ENCODE results near the gene POLDIP3. TPM values are rescaled to one million over a fixed set of nuclear protein-coding genes. Genes with fewer than 3 reads are reported as not detected.

Gene POLDIP3
- total and polyA plus RNA-seq, 2 donors (not counting 3 experiments of a cell fraction or from before 2014, with no cell fraction given), result 29.3 to 60.4 TPM

DNA sequence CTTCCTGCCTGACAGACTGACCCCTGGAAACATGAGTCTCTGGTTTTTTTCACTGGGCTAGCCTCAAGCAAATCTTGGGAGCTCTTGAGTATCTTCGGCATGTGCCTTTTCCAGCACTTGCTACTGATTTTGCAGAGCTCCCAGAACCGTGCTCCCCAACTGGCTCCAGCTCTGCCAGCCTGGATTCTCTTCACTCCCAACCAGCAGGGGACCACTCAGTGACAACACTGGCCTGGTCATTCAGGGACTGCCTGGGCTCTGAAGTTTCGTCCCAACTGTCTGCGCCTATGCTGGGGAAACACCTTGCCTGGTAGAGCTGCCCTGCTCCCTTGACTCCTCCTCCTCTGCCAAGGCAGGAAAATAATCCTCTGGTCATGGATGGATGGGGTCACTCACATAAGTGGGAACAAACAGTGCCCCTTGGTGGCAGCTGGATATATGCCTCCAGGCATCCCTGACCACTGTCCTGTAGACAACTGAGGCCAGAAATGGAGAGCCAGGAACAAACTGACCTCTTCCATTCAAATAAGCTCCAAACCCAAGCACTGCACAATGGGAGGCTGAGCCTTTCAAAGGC lies 30.2 kb downstream of the POLDIP3 start:
- Histone ChIP-seq H3K4me1 (ENCODE audit: control insufficient read depth, extremely low read depth, insufficient read depth, low read length) (peaks cover 3% of the 10 kb centered on the region), H3K79me2 (ENCODE audit: control insufficient read depth, insufficient read depth, low read length) (peaks cover 15% of the 10 kb centered on the region), H3K9me1 (replicated peaks; ENCODE audit: control insufficient read depth, extremely low read depth, insufficient read depth, low read length) (no peaks in the 10 kb centered on the region), H3K9me3 (replicated peaks; ENCODE audit: control insufficient read depth, insufficient read depth, low read length) (no peaks in the 10 kb centered on the region), H3K4me3 (replicated peaks in 1 of 3; ENCODE audit: insufficient read depth in 1 of 3, low read depth in 1 of 3, low read length in 3 of 3) (no peak overlapping the region), H4K20me1 (replicated peaks; ENCODE audit: control insufficient read depth, extremely low read depth, insufficient read depth, low read length) (no peaks in the 10 kb centered on the region), H3K9ac (replicated peaks; ENCODE audit: extremely low read depth, insufficient read depth, low read length) (no peak overlapping the region), H3K27ac (ENCODE audit: insufficient read depth, low read depth, low read length) (no peak overlapping the region), H3K4me2 (ENCODE audit: insufficient read depth, low read length) (no peak overlapping the region), H2AFZ (ENCODE audit: low read depth, low read length) (no peak overlapping the region), H3K36me3 (ENCODE audit: control insufficient read depth in 2 of 2, extremely low read depth in 1 of 2, insufficient read depth in 2 of 2, low read length in 2 of 2) (peaks cover 19 to 41% of the 10 kb centered on the region in 2 experiments), H3K27me3 (ENCODE audit: control insufficient read depth in 2 of 2, insufficient read depth in 2 of 2, low read length in 2 of 2) (no peaks in the 10 kb centered on the region)
- ChIA-PET CTCF (interaction anchor here (1.2 kb wide), 1 partner anchor 24 kb away, joined by 5 read pairs; no protein-coding TSS in a partner anchor), POLR2A (no interaction called here)
- dilution Hi-C loops (cut with MboI; ENCODE audit: extremely low pct_ligation_motif_present, low sequenced_read_pairs) (no loop called here), intact Hi-C loops (cut with micrococcal nuclease) (no loop called here)
- FAIRE-seq (no peak), DNase-seq (ENCODE audit: low read depth, low spot score) (no peak)
- no TSS peak for BruUV-seq (replicated peaks)
- no peak for TF ChIP-seq JUN (IDR thresholded peaks at IDR 0.05; ENCODE audit: borderline replicate concordance, insufficient read depth, insufficient read length, low read depth)
- no peak for TF ChIP-seq POLR2AphosphoS5 (IDR thresholded peaks at IDR 0.05; ENCODE audit: insufficient read depth, low read depth, low read length)
- TF ChIP-seq MYC (IDR thresholded peaks at IDR 0.05; ENCODE audit: low read depth, low read length), result no peak
- TF ChIP-seq, protein P1, sequence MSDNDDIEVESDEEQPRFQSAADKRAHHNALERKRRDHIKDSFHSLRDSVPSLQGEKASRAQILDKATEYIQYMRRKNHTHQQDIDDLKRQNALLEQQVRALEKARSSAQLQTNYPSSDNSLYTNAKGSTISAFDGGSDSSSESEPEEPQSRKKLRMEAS (IDR thresholded peaks at IDR 0.05; ENCODE audit: insufficient read depth, insufficient read length), result no peak
- no peak for TF ChIP-seq POLR2A (IDR thresholded peaks at IDR 0.05; ENCODE audit: low read depth, low read length)
- TF ChIP-seq FOS (IDR thresholded peaks at IDR 0.05; ENCODE audit: borderline replicate concordance, insufficient read depth, low read length), result no peak

DNA sequence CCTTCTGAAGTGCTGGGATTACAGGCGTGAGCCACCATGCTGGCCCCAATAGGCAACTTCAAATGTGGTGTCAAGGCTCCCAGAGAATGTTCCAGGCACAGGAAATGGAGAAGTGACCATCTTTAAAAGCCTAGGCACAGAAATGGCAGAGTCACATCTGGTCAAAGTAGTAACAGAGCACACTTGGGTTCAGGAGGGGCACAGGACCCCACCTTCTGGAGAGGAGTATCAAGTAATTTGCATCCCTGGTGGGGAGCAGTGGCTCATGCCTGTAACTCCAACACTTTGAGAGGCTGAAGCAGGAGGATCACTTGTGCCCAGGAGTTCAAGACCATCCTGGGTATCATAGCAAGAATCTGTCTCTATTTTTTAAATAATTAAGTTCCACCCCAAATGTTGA lies 31.7 kb downstream of the POLDIP3 start:
- intact Hi-C loops (cut with micrococcal nuclease), result no loop called here
- BruUV-seq (replicated peaks), result no TSS peak
- ChIA-PET POLR2A (no interaction called here), CTCF (no interaction called here)
- FAIRE-seq, result no peak
- Histone ChIP-seq H3K36me3 (ENCODE audit: control insufficient read depth in 2 of 2, extremely low read depth in 1 of 2, insufficient read depth in 2 of 2, low read length in 2 of 2) (peaks cover 19 to 42% of the 10 kb centered on the region in 2 experiments), H3K9ac (replicated peaks; ENCODE audit: extremely low read depth, insufficient read depth, low read length) (no peak overlapping the region), H3K4me3 (replicated peaks in 1 of 3; ENCODE audit: insufficient read depth in 1 of 3, low read depth in 1 of 3, low read length in 3 of 3) (no peak overlapping the region), H2AFZ (ENCODE audit: low read depth, low read length) (no peak overlapping the region), H4K20me1 (replicated peaks; ENCODE audit: control insufficient read depth, extremely low read depth, insufficient read depth, low read length) (no peaks in the 10 kb centered on the region), H3K79me2 (ENCODE audit: control insufficient read depth, insufficient read depth, low read length) (peaks cover 15% of the 10 kb centered on the region), H3K27me3 (ENCODE audit: control insufficient read depth in 2 of 2, insufficient read depth in 2 of 2, low read length in 2 of 2) (no peaks in the 10 kb centered on the region), H3K27ac (ENCODE audit: insufficient read depth, low read depth, low read length) (no peak overlapping the region), H3K4me1 (ENCODE audit: control insufficient read depth, extremely low read depth, insufficient read depth, low read length) (peaks cover 3% of the 10 kb centered on the region), H3K9me1 (replicated peaks; ENCODE audit: control insufficient read depth, extremely low read depth, insufficient read depth, low read length) (no peaks in the 10 kb centered on the region), H3K9me3 (replicated peaks; ENCODE audit: control insufficient read depth, insufficient read depth, low read length) (no peaks in the 10 kb centered on the region), H3K4me2 (ENCODE audit: insufficient read depth, low read length) (no peak overlapping the region)
- no peak for DNase-seq (ENCODE audit: low read depth, low spot score)
- TF ChIP-seq, protein P1 (IDR thresholded peaks at IDR 0.05; ENCODE audit: insufficient read depth, insufficient read length), result no peak
- TF ChIP-seq JUN (IDR thresholded peaks at IDR 0.05; ENCODE audit: borderline replicate concordance, insufficient read depth, insufficient read length, low read depth) (no peak), POLR2A (IDR thresholded peaks at IDR 0.05; ENCODE audit: low read depth, low read length) (no peak), POLR2AphosphoS5 (IDR thresholded peaks at IDR 0.05; ENCODE audit: insufficient read depth, low read depth, low read length) (no peak), GATA2 (IDR thresholded peaks at IDR 0.05; ENCODE audit: insufficient read depth, insufficient read length, low read depth, low read length) (no peak), EZH2 (IDR thresholded peaks at IDR 0.05; ENCODE audit: borderline replicate concordance, low read depth, low read length, severe bottlenecking) (no peak), FOS (IDR thresholded peaks at IDR 0.05; ENCODE audit: borderline replicate concordance, insufficient read depth, low read length) (no peak), MYC (IDR thresholded peaks at IDR 0.05; ENCODE audit: low read depth, low read length) (no peak)
- TF ChIP-seq, protein P2, sequence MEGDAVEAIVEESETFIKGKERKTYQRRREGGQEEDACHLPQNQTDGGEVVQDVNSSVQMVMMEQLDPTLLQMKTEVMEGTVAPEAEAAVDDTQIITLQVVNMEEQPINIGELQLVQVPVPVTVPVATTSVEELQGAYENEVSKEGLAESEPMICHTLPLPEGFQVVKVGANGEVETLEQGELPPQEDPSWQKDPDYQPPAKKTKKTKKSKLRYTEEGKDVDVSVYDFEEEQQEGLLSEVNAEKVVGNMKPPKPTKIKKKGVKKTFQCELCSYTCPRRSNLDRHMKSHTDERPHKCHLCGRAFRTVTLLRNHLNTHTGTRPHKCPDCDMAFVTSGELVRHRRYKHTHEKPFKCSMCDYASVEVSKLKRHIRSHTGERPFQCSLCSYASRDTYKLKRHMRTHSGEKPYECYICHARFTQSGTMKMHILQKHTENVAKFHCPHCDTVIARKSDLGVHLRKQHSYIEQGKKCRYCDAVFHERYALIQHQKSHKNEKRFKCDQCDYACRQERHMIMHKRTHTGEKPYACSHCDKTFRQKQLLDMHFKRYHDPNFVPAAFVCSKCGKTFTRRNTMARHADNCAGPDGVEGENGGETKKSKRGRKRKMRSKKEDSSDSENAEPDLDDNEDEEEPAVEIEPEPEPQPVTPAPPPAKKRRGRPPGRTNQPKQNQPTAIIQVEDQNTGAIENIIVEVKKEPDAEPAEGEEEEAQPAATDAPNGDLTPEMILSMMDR (IDR thresholded peaks at IDR 0.05; ENCODE audit: extremely low read depth in 1 of 2, insufficient read depth in 1 of 2, low read depth in 1 of 2, low read length in 2 of 2), result no peak
- dilution Hi-C loops (cut with MboI; ENCODE audit: extremely low pct_ligation_motif_present, low sequenced_read_pairs), result no loop called here
